Occipital lobe (tissue), 2 donors: ENCODE data around the gene PLEKHG4B. TPM values are rescaled to one million over a fixed set of nuclear protein-coding genes. Genes with fewer than 3 reads are reported as not detected.

Experiments used
- DNase-seq: peaks from one replicate; lab custom pipeline; 2025; lab: John Stamatoyannopoulos, UW
- total RNA-seq: library from RNA; depleted of rRNA; stranded (reverse); fragments of >200 nt; gene quantifications from one replicate; pipeline ENCODE4 v1.2.3, GENCODE V29; 2014

The PLEKHG4B gene
- total RNA-seq, 1 donor from 2014 or later, result 6.2 TPM

DNA sequence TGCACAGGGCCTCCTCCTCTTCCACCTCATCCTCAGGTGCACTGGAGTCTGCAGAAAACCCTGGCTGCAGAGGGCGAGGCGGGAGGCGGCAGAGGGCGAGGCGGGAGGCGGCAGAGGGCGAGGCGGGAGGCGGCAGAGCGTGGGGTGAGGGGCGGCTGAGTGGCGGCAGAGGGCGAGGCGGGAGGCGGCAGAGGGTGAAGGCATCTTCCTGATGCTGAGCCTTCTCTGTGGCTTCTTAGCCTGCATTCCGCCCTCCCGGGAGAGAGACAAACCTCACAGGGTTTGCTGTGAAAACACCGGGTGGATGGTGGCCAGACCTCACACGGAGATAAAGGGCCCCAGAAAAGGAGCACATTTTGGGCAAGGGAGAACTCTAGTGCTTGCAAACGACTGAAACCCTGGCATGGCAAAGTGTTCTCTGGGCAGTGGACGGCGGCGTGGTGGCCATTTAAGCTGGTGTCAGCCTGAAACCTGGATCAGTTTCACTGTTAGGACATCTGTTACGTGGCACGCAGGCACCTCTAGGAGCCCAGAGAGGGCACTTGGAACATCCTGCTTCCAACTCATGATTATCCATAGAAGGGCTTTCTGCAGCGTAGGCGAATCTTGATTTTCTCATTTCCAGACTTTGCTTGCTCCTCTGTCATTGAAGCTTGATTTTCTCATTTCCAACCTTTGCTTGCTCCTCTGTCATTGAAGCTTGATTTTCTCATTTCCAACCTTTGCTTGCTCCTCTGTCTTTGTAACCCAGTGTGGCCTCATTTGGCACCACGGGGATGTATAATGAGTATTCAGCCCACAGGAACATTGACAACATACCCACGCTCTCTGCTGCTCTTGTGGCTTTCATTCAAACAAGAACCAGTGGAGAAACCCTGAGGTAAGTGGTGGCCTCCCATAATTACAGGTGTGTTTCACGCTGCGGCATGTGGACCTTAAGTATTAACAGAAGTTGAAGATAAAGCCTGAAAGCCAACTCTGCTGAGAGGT is 16.3 kb upstream of the PLEKHG4B start:
- no peak for DNase-seq

DNA sequence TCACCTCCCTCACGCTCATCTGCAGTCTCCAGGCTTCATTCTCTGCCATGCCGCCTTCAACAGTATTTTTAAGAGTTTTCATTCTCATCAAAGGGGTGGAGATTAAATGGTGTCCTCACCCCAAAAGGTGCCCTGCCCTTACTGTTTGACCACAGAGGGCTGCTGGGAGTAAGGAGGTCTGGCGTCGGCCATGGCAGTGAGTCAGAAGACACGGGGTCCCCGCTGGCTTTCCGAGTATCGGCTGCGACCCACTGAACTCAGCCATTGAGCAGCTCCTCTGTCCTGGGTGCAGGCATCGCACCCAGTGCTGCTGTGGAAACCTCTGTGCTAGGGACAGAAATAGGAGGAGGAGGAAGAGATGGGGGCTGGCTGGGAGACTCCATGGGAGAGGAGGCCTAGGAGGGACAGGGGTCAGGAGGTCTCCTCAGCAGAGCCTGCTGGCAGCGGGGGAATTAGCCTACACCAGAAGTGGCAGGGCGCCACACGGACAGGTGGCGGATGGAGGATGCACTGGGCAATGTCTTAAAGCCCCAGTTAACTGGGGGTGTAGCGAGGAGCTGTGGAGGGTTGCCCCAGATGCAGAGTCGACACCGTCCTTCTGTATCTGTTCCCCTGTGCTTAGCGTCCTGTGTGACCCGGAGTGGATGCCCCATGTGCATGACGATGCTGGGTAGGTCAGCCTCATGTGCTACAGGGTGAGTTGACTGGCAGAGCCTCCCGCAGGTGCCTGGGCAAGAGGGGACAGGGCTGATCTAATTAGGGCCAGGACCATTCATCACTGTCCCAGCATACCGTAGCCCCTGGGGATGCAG is 15.4 kb upstream of the PLEKHG4B start:
- no peak for DNase-seq

GRCh38 chr5:77170-77501 is 14.8 kb upstream of the PLEKHG4B start:
- DNase-seq, result no peak

DNA sequence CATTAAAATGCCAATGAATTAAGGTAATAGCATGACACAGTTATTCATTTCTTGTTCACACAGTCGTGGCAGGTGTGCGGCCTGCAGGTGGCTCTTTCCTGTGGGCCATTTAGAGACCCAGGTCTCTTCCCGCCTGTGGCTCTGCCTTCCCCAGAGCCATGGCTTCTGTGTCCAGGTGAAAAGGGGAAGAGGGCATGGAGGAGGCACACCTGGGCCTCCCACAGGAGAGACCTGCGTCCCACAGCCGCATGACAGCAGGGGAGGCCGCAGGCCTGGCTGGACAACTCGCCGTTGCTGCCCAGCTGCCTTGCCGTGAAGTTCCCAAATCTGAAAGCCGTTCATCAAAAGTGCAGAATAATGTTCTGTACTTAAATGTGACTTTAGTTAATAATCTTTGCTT is 14.4 kb upstream of the PLEKHG4B start:
- no peak for DNase-seq

- no peak for DNase-seq
Measured at GRCh38 chr5:77957-78804, 13.8 kb upstream of the PLEKHG4B start.

- no peak for DNase-seq
Measured at GRCh38 chr5:78805-79149, 13.2 kb upstream of the PLEKHG4B start.

GRCh38 chr5:79263-79662 is 12.7 kb upstream of the PLEKHG4B start:
- no peak for DNase-seq

DNA sequence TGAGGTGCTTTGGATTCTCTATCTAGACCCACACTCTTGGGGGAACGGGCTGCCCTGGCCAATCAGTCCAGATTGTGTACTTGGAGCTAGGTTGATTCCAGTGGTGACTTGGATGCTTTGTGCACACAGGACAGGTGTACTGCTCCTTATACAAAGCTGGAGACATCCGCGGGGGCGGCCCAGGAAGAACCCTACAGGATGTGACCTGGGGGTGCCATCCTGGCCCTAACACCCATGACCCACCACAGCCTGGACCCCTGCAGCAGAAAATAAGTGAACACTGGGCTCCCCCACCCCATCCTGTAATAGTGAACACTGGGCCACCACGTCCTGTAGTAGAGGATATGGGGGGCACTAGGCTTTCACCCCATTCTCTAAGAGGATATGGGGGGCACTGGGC is 12.1 kb upstream of the PLEKHG4B start:
- no peak for DNase-seq

GRCh38 chr5:81391-82021 is 10.5 kb upstream of the PLEKHG4B start:
- no peak for DNase-seq

- DNase-seq, result no peak
Measured at GRCh38 chr5:82097-82496, 9.9 kb upstream of the PLEKHG4B start.

DNA sequence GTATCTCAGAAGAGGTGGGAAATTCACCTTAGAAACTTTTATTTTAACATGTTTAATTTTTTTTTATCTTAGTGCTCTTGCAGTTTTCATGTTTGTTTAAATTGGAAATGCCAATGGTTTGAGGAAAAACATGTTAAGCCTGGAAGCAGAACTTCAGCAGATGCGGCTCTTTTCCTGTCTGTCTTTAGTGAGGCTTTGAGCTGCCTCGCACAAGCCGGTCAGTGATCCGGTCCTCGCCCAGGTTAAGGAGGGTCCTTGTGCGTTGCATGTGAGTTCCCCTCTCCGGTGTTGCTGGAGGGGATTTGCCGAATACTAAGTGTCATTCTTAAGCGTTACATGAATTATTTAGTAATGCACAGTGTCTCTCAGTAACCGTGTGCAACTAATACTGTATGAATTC is 9.4 kb upstream of the PLEKHG4B start:
- DNase-seq, result no peak

DNA sequence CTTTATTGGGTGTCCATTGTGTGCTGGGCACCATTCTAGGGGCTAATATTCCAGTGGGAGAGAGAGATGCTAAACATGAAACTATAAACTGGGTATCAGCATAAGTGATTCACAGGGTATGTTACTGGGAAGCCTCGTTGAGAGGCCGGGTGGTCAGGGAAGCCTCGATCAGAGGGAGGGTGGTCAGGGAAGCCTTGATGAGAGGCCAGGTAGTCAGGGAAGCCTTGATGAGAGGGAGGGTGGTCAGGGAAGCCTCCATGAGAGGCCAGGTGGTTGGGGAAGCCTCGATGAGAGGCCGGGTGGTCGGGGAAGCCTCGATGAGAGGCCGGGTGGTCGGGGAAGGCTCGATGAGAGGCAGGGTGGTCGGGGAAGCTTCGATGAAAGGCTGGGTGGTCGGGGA is 8.9 kb upstream of the PLEKHG4B start:
- no peak for DNase-seq

GRCh38 chr5:85334-85995 is 6.5 kb upstream of the PLEKHG4B start:
- DNase-seq, result no peak

- DNase-seq, result no peak
Measured at GRCh38 chr5:89337-90286, 2.4 kb upstream of the PLEKHG4B start.

- DNase-seq, result no peak
Measured at GRCh38 chr5:90590-91547, 1.1 kb upstream of the PLEKHG4B start.

- DNase-seq, result no peak
Measured at GRCh38 chr5:92401-93220, 643 bp downstream of the PLEKHG4B start.

- DNase-seq, result no peak
Measured at GRCh38 chr5:93221-93980, 1.4 kb downstream of the PLEKHG4B start.
